H1 (cell line): Measurements from ENCODE around the gene TOGARAM1. TPM values are rescaled to one million over a fixed set of nuclear protein-coding genes. Genes with fewer than 3 reads are reported as not detected.

Source experiments
- CTCF ChIA-PET: fragments of 300-600 bp; sonication (Branson Sonifier 250); formaldehyde crosslinking; loops from one replicate; lab custom pipeline; 2021; ENCODE audit not compliant: partially characterized antibody; lab: Charles Lee
- POLR2A ChIA-PET: fragments of 300-600 bp; sonication (Branson Sonifier 250); formaldehyde crosslinking; loops from one replicate; lab custom pipeline; 2021; ENCODE audit warnings: inconsistent platforms; ENCODE audit not compliant: partially characterized antibody; lab: Charles Lee
- DNase-seq, 2 experiments: peaks; one replicate each; pipeline versions ENCODE4 v3.0.0 to v3.0.0-alpha.2; 2010 to 2022; ENCODE audit warnings: low spot score in 2 of 2, low read depth in 1 of 2, mixed read lengths in 1 of 2
- FAIRE-seq: peaks from 2 replicates; lab custom pipeline; 2011; peaks lifted over from hg19 to GRCh38; lab: Jason Lieb, UNC
- H2AFZ ChIP-seq: 2 replicates; pipeline ENCODE4 v1.8.1; 2012; ENCODE audit warnings: low read length, inconsistent platforms
- H2AK5ac ChIP-seq: 2 replicates; pipeline ENCODE4 v1.6.1; 2013; ENCODE audit warnings: low read depth, low read length
- H2BK120ac ChIP-seq: replicated peaks from 2 replicates; pipeline ENCODE3; 2013; ENCODE audit warnings: low read depth, low read length, inconsistent platforms
- H2BK12ac ChIP-seq: 2 replicates; pipeline ENCODE4 v1.6.1; 2013; ENCODE audit warnings: low read depth, low read length
- H2BK15ac ChIP-seq: 2 replicates; pipeline ENCODE4 v1.6.1; 2013; ENCODE audit warnings: low read length
- H2BK20ac ChIP-seq: 2 replicates; pipeline ENCODE4 v1.6.1; 2013; ENCODE audit warnings: low read length
- H2BK5ac ChIP-seq: 2 replicates; pipeline ENCODE4 v1.6.1; 2013; ENCODE audit warnings: low read depth, low read length
- H3K14ac ChIP-seq: 2 replicates; pipeline ENCODE4 v1.6.1; 2013; ENCODE audit warnings: inconsistent platforms; ENCODE audit not compliant: insufficient read length
- H3K18ac ChIP-seq: 2 replicates; pipeline ENCODE4 v1.6.1; 2013; ENCODE audit warnings: low read length; ENCODE audit errors: extremely low read depth
- H3K23ac ChIP-seq: 2 replicates; pipeline ENCODE4 v1.6.1; 2013; ENCODE audit warnings: inconsistent platforms; ENCODE audit not compliant: insufficient read length
- H3K23me2 ChIP-seq: 2 replicates; pipeline ENCODE4 v1.6.1; 2013; ENCODE audit warnings: low read depth, low read length
- H3K27ac ChIP-seq: 2 replicates; pipeline ENCODE4 v1.6.1; 2011; ENCODE audit warnings: low read depth, low read length, inconsistent platforms
- H3K27me3 ChIP-seq, 4 experiments: replicated peaks in 1 of 4; 1 replicate in 1 of 4; 2 replicates in 3 of 4; pipeline versions ENCODE4 v1.6.1 to v1.8.1; 2011 to 2013; ENCODE audit warnings: low read length in 3 of 4, mild to moderate bottlenecking in 3 of 4, inconsistent platforms in 2 of 4, mixed read lengths in 2 of 4, moderate library complexity in 1 of 4; ENCODE audit not compliant: control insufficient read depth in 3 of 4, insufficient read depth in 3 of 4; ENCODE audit errors: extremely low read depth in 1 of 4
- H3K36me3 ChIP-seq, 4 experiments: 2 replicates each; pipeline versions ENCODE4 v1.6.1 to v1.8.1; 2011 to 2013; ENCODE audit warnings: mild to moderate bottlenecking in 4 of 4, low read length in 3 of 4, moderate library complexity in 2 of 4, control low read depth in 1 of 4, inconsistent platforms in 1 of 4; ENCODE audit not compliant: insufficient read depth in 4 of 4, control insufficient read depth in 2 of 4
- H3K4ac ChIP-seq: replicated peaks from 2 replicates; pipeline ENCODE3; 2013; ENCODE audit warnings: low read length, low read depth, mixed read lengths, inconsistent platforms; ENCODE audit not compliant: insufficient read length
- H3K4me1 ChIP-seq, 4 experiments: replicated peaks in 1 of 4; 1 replicate in 1 of 4; 2 replicates in 3 of 4; pipeline versions ENCODE4 v1.6.1 to v1.8.1; 2011 to 2013; ENCODE audit warnings: low read length in 3 of 4, inconsistent platforms in 2 of 4, mixed read lengths in 1 of 4; ENCODE audit not compliant: insufficient read depth in 4 of 4, control insufficient read depth in 3 of 4
- H3K4me2 ChIP-seq, 2 experiments: 2 replicates each; pipeline versions ENCODE4 v1.6.1 to v1.8.1; 2011 to 2013; ENCODE audit warnings: low read depth in 2 of 2, low read length in 2 of 2, control low read depth in 1 of 2, inconsistent platforms in 1 of 2, mild to moderate bottlenecking in 1 of 2; ENCODE audit not compliant: insufficient read depth in 1 of 2
- H3K4me3 ChIP-seq, 4 experiments: fragments of 200-600, 300-600 bp in 1 of 4; sonication (generic), shearing (Covaris generic), sonication (Bioruptor Twin) in 1 of 4; 2 replicates each; pipeline versions ENCODE4 v1.5.1 to v1.8.1; 2011 to 2016; ENCODE audit warnings: low read length in 4 of 4, low read depth in 3 of 4, control low read depth in 2 of 4, inconsistent platforms in 2 of 4, mild to moderate bottlenecking in 2 of 4, mixed read lengths in 1 of 4, moderate library complexity in 1 of 4; ENCODE audit not compliant: insufficient read depth in 2 of 4; ENCODE audit errors: extremely low read depth in 1 of 4
- H3K56ac ChIP-seq: replicated peaks from 2 replicates; pipeline ENCODE3; 2013; ENCODE audit warnings: low read depth, mild to moderate bottlenecking, mixed read lengths, low read length, inconsistent platforms; ENCODE audit not compliant: insufficient read length
- H3K79me1 ChIP-seq: 2 replicates; pipeline ENCODE4 v1.6.1; 2013; ENCODE audit warnings: low read depth, low read length, control low read depth
- H3K79me2 ChIP-seq, 2 experiments: 2 replicates each; pipeline versions ENCODE4 v1.6.1 to v1.8.1; 2012 to 2013; ENCODE audit warnings: low read length in 2 of 2, mild to moderate bottlenecking in 2 of 2, inconsistent platforms in 1 of 2; ENCODE audit not compliant: insufficient read depth in 2 of 2, control insufficient read depth in 1 of 2
- H3K9ac ChIP-seq, 4 experiments: replicated peaks in 1 of 4; 1 replicate in 1 of 4; 2 replicates in 3 of 4; pipeline versions ENCODE4 v1.6.1 to v1.8.1; 2011 to 2013; ENCODE audit warnings: low read depth in 3 of 4, low read length in 3 of 4, control low read depth in 2 of 4, mild to moderate bottlenecking in 2 of 4, moderate library complexity in 2 of 4, inconsistent platforms in 1 of 4; ENCODE audit errors: extremely low read depth in 1 of 4
- H3K9me3 ChIP-seq, 2 experiments: 2 replicates each; pipeline versions ENCODE4 v1.6.1 to v1.8.1; 2012 to 2013; ENCODE audit warnings: mild to moderate bottlenecking in 2 of 2, moderate library complexity in 2 of 2, control low read depth in 1 of 2, inconsistent platforms in 1 of 2, low read depth in 1 of 2, low read length in 1 of 2, mixed read lengths in 1 of 2; ENCODE audit not compliant: insufficient read depth in 2 of 2
- H4K20me1 ChIP-seq, 2 experiments: replicated peaks in 1 of 2; 2 replicates each; pipeline versions ENCODE3 to v1.8.1; 2011 to 2013; ENCODE audit warnings: inconsistent platforms in 2 of 2, low read length in 2 of 2, mild to moderate bottlenecking in 1 of 2; ENCODE audit not compliant: insufficient read depth in 2 of 2, control insufficient read depth in 1 of 2
- H4K5ac ChIP-seq: 2 replicates; pipeline ENCODE4 v1.6.1; 2013; ENCODE audit warnings: low read length, low read depth, mixed read lengths, inconsistent platforms; ENCODE audit not compliant: insufficient read length
- H4K8ac ChIP-seq: 2 replicates; pipeline ENCODE4 v1.8.0; 2013; ENCODE audit warnings: mild to moderate bottlenecking, moderate library complexity, low read length, inconsistent platforms; ENCODE audit not compliant: insufficient read depth; ENCODE audit errors: extremely low read depth
- H4K91ac ChIP-seq: replicated peaks from 2 replicates; pipeline ENCODE3; 2013; ENCODE audit warnings: low read length, mixed read lengths, inconsistent platforms; ENCODE audit not compliant: insufficient read length
- CBX5 ChIP-seq: fragments of 300-800, 300-1000 bp; sonication (generic); IDR thresholded peaks from 2 replicates; pipeline ENCODE4 v1.7.1; 2016; ENCODE audit warnings: antibody characterized with exemption, low read length, low read depth
- CHD2 ChIP-seq: IDR thresholded peaks from 2 replicates; pipeline ENCODE4 v1.6.1; 2012; ENCODE audit warnings: low read length, improper control_type of control experiment
- FOSL1 ChIP-seq: IDR thresholded peaks from 2 replicates; pipeline ENCODE4 v1.6.1; 2011; ENCODE audit warnings: mild to moderate bottlenecking, low read depth, low read length, moderate library complexity; ENCODE audit not compliant: insufficient read depth
- HDAC2 ChIP-seq, 2 experiments: fragments of 300-600 bp in 1 of 2; sonication (generic) in 1 of 2; IDR thresholded peaks; 2 replicates each; pipeline ENCODE4 v1.6.1; 2011 to 2012; ENCODE audit warnings: low read depth in 2 of 2, low read length in 2 of 2, mild to moderate bottlenecking in 2 of 2, moderate library complexity in 2 of 2, borderline replicate concordance in 1 of 2, inconsistent platforms in 1 of 2
- JUN ChIP-seq: IDR thresholded peaks from 2 replicates; pipeline ENCODE4 v1.6.1; 2011; ENCODE audit warnings: low read depth, mild to moderate bottlenecking, improper control_type of control experiment, low read length
- TAF7 ChIP-seq: optimal IDR thresholded peaks from 2 replicates; pipeline ENCODE3; 2011; ENCODE audit warnings: low read depth, mild to moderate bottlenecking, inconsistent platforms, low read length, moderate library complexity, borderline replicate concordance
- WGBS, 2 experiments: shearing (Covaris generic) in 1 of 2; methylation state at CpG; one replicate each; pipeline versions ENCODE4 v1.1.6 to v1.1.7; 2013 to 2015; ENCODE audit warnings: low lambda C conversion rate in 2 of 2, mixed read lengths in 2 of 2, inconsistent platforms in 1 of 2, low coverage in 1 of 2, missing lambda C conversion rate in 1 of 2; ENCODE audit not compliant: insufficient replicate concordance in 2 of 2, insufficient coverage in 1 of 2, insufficient read length in 1 of 2; ENCODE audit errors: extremely low coverage in 1 of 2, missing lambda C conversion rate in 1 of 2; 5-methylcytosine and 5-hydroxymethylcytosine counted together
- polyA plus RNA-seq, 7 experiments: library from polyadenylated mRNA; depleted of rRNA in 3 of 7; stranded (reverse) in 5 of 7; unstranded in 2 of 7; fragments of >200 nt in 5 of 7; fragments of 200-250 nt in 2 of 7; gene quantifications; 1 replicate in 5 of 7; 2 replicates in 1 of 7; 4 replicates in 1 of 7; pipeline versions ENCODE4 v1.2.1 to v1.2.3, GENCODE V29; 2011 to 2013; ENCODE audit warnings: missing spikeins in 2 of 7, mixed read lengths in 2 of 7
- total RNA-seq: library from RNA; stranded (reverse); fragmentation: NEBNext Ultra II Directional; extraction: Animal tissue kit (Norgen Biotek cat#: 25700); gene quantifications from 2 replicates; pipeline ENCODE4 v1.2.1, GENCODE V29; 2021

Gene TOGARAM1
- total and polyA plus RNA-seq, 2 of the 8 experiments (the other 6 are each of a cell fraction or from before 2014, with no cell fraction given): 2.5 to 6.8 TPM

- Histone ChIP-seq H3K23me2 (no peaks in the 10 kb centered on the region; the same call in 1 of the 2 replicates), H2AK5ac (no peak overlapping the region), H3K4me3 (no peak overlapping the region), H3K9ac (no peak overlapping the region), H3K27ac (no peak overlapping the region), H3K4me1 (no peaks in the 10 kb centered on the region), H3K27me3 (no peaks in the 10 kb centered on the region), H3K23ac (no peak overlapping the region), H3K36me3 (peaks cover 0 to 12% (median 5%) of the 10 kb centered on the region in 4 experiments; a peak in 5 of 8 replicates), H3K4me2 (no peak overlapping the region), H3K79me2 (no peaks in the 10 kb centered on the region; a peak in 1 of 4 replicates), H3K18ac (no peak overlapping the region), H4K5ac (no peak overlapping the region), H2BK15ac (no peak overlapping the region), H2BK5ac (no peak overlapping the region), H4K91ac (no peak overlapping the region), H4K20me1 (no peaks in the 10 kb centered on the region), H4K8ac (no peak overlapping the region), H2BK20ac (no peak overlapping the region), H2AFZ (no peak overlapping the region), H2BK12ac (no peak overlapping the region), H3K79me1 (no peaks in the 10 kb centered on the region), H3K56ac (no peak overlapping the region), H2BK120ac (no peak overlapping the region), H3K9me3 (no peaks in the 10 kb centered on the region), H3K4ac (no peak overlapping the region), H3K14ac (no peak overlapping the region)
- WGBS, 2 experiments: 98% methylated on average over 6 of the region's 6 CpGs; no CpG with 5 or more reads in 1 of the 2 experiments
- CTCF ChIA-PET: no interaction called here
- DNase-seq: no peak
- POLR2A ChIA-PET: no interaction called here
- TF ChIP-seq JUN (no peak), CHD2 (no peak), HDAC2 (IDR thresholded peaks at IDR 0.05; ENCODE audit: borderline replicate concordance in 1 of 2, low read depth in 2 of 2, low read length in 2 of 2) (no peak), TAF7 (no peak), FOSL1 (no peak), CBX5 (no peak)
- no peak for FAIRE-seq
Observed at GRCh38 chr14:44940944-44941343, 21.0 kb upstream of the TOGARAM1 start.
